HEK293 (cell line): ENCODE measurements around the gene ASPDH.

Experiments
- BCL6B ChIP-seq: fragments of 450-650 bp; formaldehyde crosslinking; IDR thresholded peaks from 2 replicates; pipeline ENCODE4 v1.5.1; 2017; ENCODE audit warnings: missing biosample characterization, missing genetic modification characterization
- KLF1 ChIP-seq: fragments of 450-650 bp; formaldehyde crosslinking; IDR thresholded peaks from 2 replicates; pipeline ENCODE4 v1.5.1; 2016; ENCODE audit warnings: missing biosample characterization, missing genetic modification characterization
- KLF17 ChIP-seq: fragments of 450-650 bp; formaldehyde crosslinking; IDR thresholded peaks from 2 replicates; pipeline ENCODE4 v1.5.1; 2016; ENCODE audit warnings: missing biosample characterization, missing genetic modification characterization
- KLF9 ChIP-seq: fragments of 450-650 bp; formaldehyde crosslinking; IDR thresholded peaks from 2 replicates; pipeline ENCODE4 v1.5.1; 2016; ENCODE audit warnings: missing biosample characterization, missing genetic modification characterization, low read depth
- MZF1 ChIP-seq: fragments of 450-650 bp; formaldehyde crosslinking; IDR thresholded peaks from 2 replicates; pipeline ENCODE4 v1.5.1; 2017; ENCODE audit warnings: missing biosample characterization, missing genetic modification characterization, borderline replicate concordance
- PBX3 ChIP-seq: sonication (generic); formaldehyde crosslinking; IDR thresholded peaks from 2 replicates; pipeline ENCODE4 v1.8.1; 2022; ENCODE audit warnings: mild to moderate bottlenecking, moderate library complexity, missing genetic modification reagents
- PRDM1 ChIP-seq: fragments of 450-650 bp; formaldehyde crosslinking; IDR thresholded peaks from 2 replicates; pipeline ENCODE4; 2016; ENCODE audit warnings: missing biosample characterization, missing genetic modification characterization
- PRDM6 ChIP-seq: fragments of 450-650 bp; formaldehyde crosslinking; IDR thresholded peaks from 2 replicates; pipeline ENCODE4 v1.5.1; 2017; ENCODE audit warnings: missing biosample characterization, missing genetic modification characterization
- REPIN1 ChIP-seq: fragments of 450-650 bp; formaldehyde crosslinking; IDR thresholded peaks from 2 replicates; pipeline ENCODE4 v1.5.1; 2017; ENCODE audit warnings: missing biosample characterization, missing genetic modification characterization, low read depth
- SP2 ChIP-seq: fragments of 450-650 bp; formaldehyde crosslinking; IDR thresholded peaks from 2 replicates; pipeline ENCODE4 v1.5.1; 2016; ENCODE audit warnings: missing biosample characterization, missing genetic modification characterization
- ZBTB21 ChIP-seq: fragments of 450-650 bp; formaldehyde crosslinking; IDR thresholded peaks from 2 replicates; pipeline ENCODE4 v1.5.1; 2017; ENCODE audit warnings: missing biosample characterization, missing genetic modification characterization
- ZBTB26 ChIP-seq: fragments of 450-650 bp; formaldehyde crosslinking; optimal IDR thresholded peaks from 2 replicates; pipeline ENCODE3; 2016; ENCODE audit warnings: missing biosample characterization, mild to moderate bottlenecking, missing genetic modification characterization
- ZNF184 ChIP-seq: fragments of 450-650 bp; IDR thresholded peaks from 2 replicates; pipeline ENCODE4 v1.5.1; 2018; ENCODE audit warnings: missing biosample characterization, mild to moderate bottlenecking, missing genetic modification characterization
- ZNF24 ChIP-seq: fragments of 450-650 bp; formaldehyde crosslinking; IDR thresholded peaks from 2 replicates; pipeline ENCODE4 v1.5.1; 2016; ENCODE audit warnings: missing biosample characterization, missing genetic modification characterization
- ZNF274 ChIP-seq, 2 experiments: fragments of 200-500 bp in 1 of 2; fragments of 450-650 bp in 1 of 2; sonication (Bioruptor generic) in 1 of 2; formaldehyde crosslinking in 1 of 2; IDR thresholded peaks; 2 replicates each; pipeline versions ENCODE4 v1.5.1 to v1.6.1; 2014 to 2016; ENCODE audit warnings: borderline replicate concordance in 1 of 2, inconsistent platforms in 1 of 2, low read length in 1 of 2, missing biosample characterization in 1 of 2, missing genetic modification characterization in 1 of 2
- ZNF311 ChIP-seq: fragments of 450-650 bp; formaldehyde crosslinking; IDR thresholded peaks from 2 replicates; pipeline ENCODE4 v1.5.1; 2017; ENCODE audit warnings: missing biosample characterization, missing genetic modification characterization, borderline replicate concordance
- ZNF335 ChIP-seq: fragments of 450-650 bp; formaldehyde crosslinking; conservative IDR thresholded peaks from 2 replicates; pipeline ENCODE4 v1.5.1; 2016; ENCODE audit warnings: missing biosample characterization, missing genetic modification characterization
- ZNF350 ChIP-seq: fragments of 450-650 bp; formaldehyde crosslinking; IDR thresholded peaks from 2 replicates; pipeline ENCODE4 v1.5.0; 2017; ENCODE audit warnings: missing biosample characterization, mild to moderate bottlenecking, missing genetic modification characterization
- ZNF366 ChIP-seq: fragments of 450-650 bp; formaldehyde crosslinking; conservative IDR thresholded peaks from 2 replicates; pipeline ENCODE4 v1.5.1; 2016; ENCODE audit warnings: missing biosample characterization, missing genetic modification characterization
- ZNF394 ChIP-seq: fragments of 450-650 bp; formaldehyde crosslinking; IDR thresholded peaks from 2 replicates; pipeline ENCODE4 v1.5.1; 2016; ENCODE audit warnings: missing biosample characterization, missing genetic modification characterization, mild to moderate bottlenecking, moderate library complexity, borderline replicate concordance
- ZNF404 ChIP-seq: fragments of 450-650 bp; formaldehyde crosslinking; IDR thresholded peaks from 2 replicates; pipeline ENCODE4 v1.5.1; 2017; ENCODE audit warnings: missing biosample characterization, missing genetic modification characterization
- ZNF48 ChIP-seq: fragments of 450-650 bp; formaldehyde crosslinking; IDR thresholded peaks from 2 replicates; pipeline ENCODE4 v1.5.1; 2016; ENCODE audit warnings: missing biosample characterization, missing genetic modification characterization
- ZNF558 ChIP-seq: fragments of 450-650 bp; formaldehyde crosslinking; IDR thresholded peaks from 2 replicates; pipeline ENCODE4 v1.5.1; 2016; ENCODE audit warnings: missing biosample characterization, missing genetic modification characterization
- ZNF623 ChIP-seq: fragments of 450-650 bp; formaldehyde crosslinking; IDR thresholded peaks from 2 replicates; pipeline ENCODE4 v1.5.1; 2016; ENCODE audit warnings: missing biosample characterization, missing genetic modification characterization
- ZNF660 ChIP-seq: fragments of 450-650 bp; IDR thresholded peaks from 2 replicates; pipeline ENCODE4 v1.5.1; 2018; ENCODE audit warnings: missing biosample characterization, mild to moderate bottlenecking, missing genetic modification characterization
- ZNF692 ChIP-seq: fragments of 450-650 bp; formaldehyde crosslinking; IDR thresholded peaks from 2 replicates; pipeline ENCODE4 v1.5.1; 2016; ENCODE audit warnings: missing biosample characterization, missing genetic modification characterization
- ZNF704 ChIP-seq: fragments of 450-650 bp; formaldehyde crosslinking; IDR thresholded peaks from 2 replicates; pipeline ENCODE4 v1.5.1; 2016; ENCODE audit warnings: missing biosample characterization, missing genetic modification characterization
- ZNF76 ChIP-seq: fragments of 450-650 bp; formaldehyde crosslinking; IDR thresholded peaks from 2 replicates; pipeline ENCODE4; 2016; ENCODE audit warnings: low read depth, missing biosample characterization, missing genetic modification characterization, borderline replicate concordance
- ZNF843 ChIP-seq: fragments of 450-650 bp; formaldehyde crosslinking; IDR thresholded peaks from 2 replicates; pipeline ENCODE4 v1.5.1; 2016; ENCODE audit warnings: missing biosample characterization, missing genetic modification characterization
- ZSCAN30 ChIP-seq: fragments of 450-650 bp; IDR thresholded peaks from 2 replicates; pipeline ENCODE4 v1.5.1; 2018; ENCODE audit warnings: missing biosample characterization, mild to moderate bottlenecking, missing genetic modification characterization, moderate library complexity

The ASPDH gene

GRCh38 chr19:50476224-50476906 is 37.3 kb downstream of the ASPDH start, which contains the start of the genes EMC10 and GARIN5A (continued):
- TF ChIP-seq ZNF404: no peak
- TF ChIP-seq KLF1: peak; percentile 52; the same call in 1 of the 2 replicates
- TF ChIP-seq ZNF558 (tag by site-specific recombination): no peak
- no peak for TF ChIP-seq ZNF184 (tag by site-specific recombination)
- TF ChIP-seq ZSCAN30: peak; percentile 74
- TF ChIP-seq ZNF843: peak; percentile 71
- TF ChIP-seq MZF1: no peak; the same call in 1 of the 2 replicates
- peak; percentile 93 for TF ChIP-seq ZNF335 (tag by site-specific recombination)
- TF ChIP-seq BCL6B (tag by site-specific recombination): peak; percentile 97
- peak; percentile 81; the same call in 1 of the 2 replicates for TF ChIP-seq ZNF24 (tag by site-specific recombination)
- peak; percentile 65 for TF ChIP-seq SP2 (tag by site-specific recombination)
- peak; percentile 97 for TF ChIP-seq KLF9 (tag by site-specific recombination)
- no peak for TF ChIP-seq ZNF350 (tag by site-specific recombination)
- no peak for TF ChIP-seq PRDM6 (tag by site-specific recombination)
- no peak for TF ChIP-seq ZNF274 (IDR thresholded peaks at IDR 0.05; ENCODE audit: low read length)
- no peak for TF ChIP-seq ZNF274 (tag by site-specific recombination; IDR thresholded peaks at IDR 0.05; ENCODE audit: borderline replicate concordance)
- 0 out of 2 replicates have a peak, but pooled peaks have one; percentile 80 for TF ChIP-seq PBX3 (CRISPR knock-in tag)
- peak; percentile 86; the same call in 1 of the 2 replicates for TF ChIP-seq REPIN1 (tag by site-specific recombination)
- TF ChIP-seq ZNF311 (tag by site-specific recombination): no peak
- no peak for TF ChIP-seq ZNF704 (tag by site-specific recombination)
- no peak; the same call in 1 of the 2 replicates for TF ChIP-seq PRDM1 (tag by site-specific recombination)
- peak; percentile 66 for TF ChIP-seq ZBTB26
- no peak for TF ChIP-seq ZNF623
- peak; percentile 67; the same call in 1 of the 2 replicates for TF ChIP-seq ZNF366 (tag by site-specific recombination)
- TF ChIP-seq KLF17 (tag by site-specific recombination): 0 out of 2 replicates have a peak, but pooled peaks have one; percentile 49
- TF ChIP-seq ZNF660 (tag by site-specific recombination): peak; percentile 86
- peak; percentile 100 for TF ChIP-seq ZBTB21 (tag by site-specific recombination)
- TF ChIP-seq ZNF394 (tag by site-specific recombination): peak; percentile 64; the same call in 1 of the 2 replicates
- no peak for TF ChIP-seq ZNF48 (tag by site-specific recombination)
- peak; percentile 66; the same call in 1 of the 2 replicates for TF ChIP-seq ZNF692 (tag by site-specific recombination)
- peak; percentile 93 for TF ChIP-seq ZNF76 (tag by site-specific recombination)
